PC-3 (cell line): ENCODE results near the gene DUSP22. TPM values are rescaled to one million over a fixed set of nuclear protein-coding genes. Genes with fewer than 3 reads are reported as not detected.

ENCODE experiments used
- ATAC-seq: fragments of 200-7000 bp; cut with Tn5 transposase; 2 replicates; pipeline ENCODE4 v1.9.1; 2020; ENCODE audit warnings: mild to moderate bottlenecking, moderate library complexity
- BruUV-seq: library from RNA; stranded (reverse); fragments of 400-500 nt; replicated peaks from 2 replicates; lab custom pipeline; 2021; lab: Mats Ljungman, UMichigan
- CTCF ChIA-PET: fragments of 300-600 bp; sonication (Branson Sonifier 250); formaldehyde crosslinking; loops from one replicate; lab custom pipeline; 2022; ENCODE audit warnings: antibody characterized with exemption; lab: Charles Lee
- POLR2A ChIA-PET: fragments of 300-600 bp; sonication (Branson Sonifier 250); formaldehyde crosslinking; loops from one replicate; lab custom pipeline; 2022; ENCODE audit warnings: antibody characterized with exemption; ENCODE audit not compliant: unreplicated experiment; lab: Charles Lee
- DNase-seq: peaks from one replicate; pipeline ENCODE4 v3.0.0-alpha.2; 2015
- H2AFZ ChIP-seq: fragments of 300-600 bp; sonication (generic); 2 replicates; pipeline ENCODE4 v1.6.0; 2016; ENCODE audit warnings: antibody characterized with exemption, low read length
- H3F3A ChIP-seq: fragments of 300-600 bp; sonication (generic); one replicate; pipeline ENCODE4 v1.6.0; 2017; ENCODE audit warnings: antibody characterized with exemption, low read length, control low read depth, mild to moderate bottlenecking; ENCODE audit not compliant: unreplicated experiment
- H3K27ac ChIP-seq: fragments of 300-600 bp; sonication (generic); 2 replicates; pipeline ENCODE4 v1.5.1; 2016; ENCODE audit warnings: mild to moderate bottlenecking, low read length
- H3K27me3 ChIP-seq: fragments of 300-600 bp; sonication (generic); 2 replicates; pipeline ENCODE4 v1.6.1; 2016; ENCODE audit warnings: low read length, mixed read lengths
- H3K36me3 ChIP-seq: fragments of 300-600 bp; sonication (generic); 2 replicates; pipeline ENCODE4 v1.6.1; 2016; ENCODE audit warnings: low read depth, mixed run types, low read length, mixed read lengths
- H3K4me1 ChIP-seq: fragments of 300-600 bp; sonication (generic); 2 replicates; pipeline ENCODE4 v1.5.1; 2016; ENCODE audit warnings: low read length; ENCODE audit not compliant: insufficient read depth
- H3K4me2 ChIP-seq: fragments of 300-600 bp; sonication (generic); 2 replicates; pipeline ENCODE4 v1.6.0; 2016; ENCODE audit warnings: low read length
- H3K4me3 ChIP-seq: fragments of 300-600 bp; sonication (generic); 2 replicates; pipeline ENCODE4 v1.5.1; 2016; ENCODE audit warnings: mild to moderate bottlenecking, low read length, mixed read lengths
- H3K79me2 ChIP-seq: fragments of 300-600 bp; sonication (generic); 2 replicates; pipeline ENCODE4 v1.6.1; 2017; ENCODE audit warnings: low read length, mixed read lengths
- H3K9ac ChIP-seq: fragments of 300-600 bp; sonication (generic); 2 replicates; pipeline ENCODE4 v1.6.0; 2016; ENCODE audit warnings: mild to moderate bottlenecking, low read length
- H3K9me2 ChIP-seq: fragments of 300-600 bp; sonication (generic); replicated peaks from 2 replicates; pipeline ENCODE4 v1.6.1; 2016; ENCODE audit warnings: mixed run types, low read length, mixed read lengths
- H3K9me3 ChIP-seq: fragments of 300-600 bp; sonication (generic); 2 replicates; pipeline ENCODE4 v1.6.1; 2016; ENCODE audit warnings: low read length, mixed read lengths
- H4K20me1 ChIP-seq: fragments of 300-600 bp; sonication (generic); 2 replicates; pipeline ENCODE4 v1.6.1; 2016; ENCODE audit warnings: low read length, mixed read lengths
- EZH2 ChIP-seq: fragments of 300-600 bp; sonication (generic); IDR thresholded peaks from one replicate; pipeline ENCODE4 v1.6.1; 2017; ENCODE audit warnings: antibody characterized with exemption, mild to moderate bottlenecking, low read length; ENCODE audit not compliant: unreplicated experiment
- EZH2phosphoT487 ChIP-seq: fragments of 300-600 bp; sonication (generic); IDR thresholded peaks from 2 replicates; pipeline ENCODE4 v1.6.1; 2018; ENCODE audit warnings: mild to moderate bottlenecking, antibody characterized with exemption, low read length, borderline replicate concordance
- intact Hi-C: fragments of 100-400 bp; cut with micrococcal nuclease; formaldehyde crosslinking; loops from 2 replicates; pipeline ENCODE4 v1.9.0; 2023
- total RNA-seq: library from RNA; depleted of rRNA; stranded (reverse); fragments of >200 nt; gene quantifications from 2 replicates; pipeline ENCODE4 v1.2.3, GENCODE V29; 2014
- TF ChIP-seq, protein P1 (sequence below): fragments of 300-600 bp; sonication (generic); conservative IDR thresholded peaks from 2 replicates; pipeline ENCODE4 v1.5.1; 2017; ENCODE audit warnings: antibody characterized with exemption, low read depth, mild to moderate bottlenecking, low read length

DUSP22 gene
- total RNA-seq, 1 experiment from 2014 or later = 37.8 TPM

- H2AFZ ChIP-seq = no peak overlapping the region
- H3K9me2 ChIP-seq = no peaks in the 10 kb centered on the region
- CTCF ChIA-PET = no interaction called here
- POLR2A ChIA-PET = no interaction called here
- peaks cover 18% of the 10 kb centered on the region; the same call in 1 of the 2 replicates for H3K27me3 ChIP-seq
- H3F3A ChIP-seq = no peaks in the 10 kb centered on the region
- no peaks in the 10 kb centered on the region for H3K36me3 ChIP-seq
- TF ChIP-seq EZH2phosphoT487 = no peak
- TF ChIP-seq, protein P1, sequence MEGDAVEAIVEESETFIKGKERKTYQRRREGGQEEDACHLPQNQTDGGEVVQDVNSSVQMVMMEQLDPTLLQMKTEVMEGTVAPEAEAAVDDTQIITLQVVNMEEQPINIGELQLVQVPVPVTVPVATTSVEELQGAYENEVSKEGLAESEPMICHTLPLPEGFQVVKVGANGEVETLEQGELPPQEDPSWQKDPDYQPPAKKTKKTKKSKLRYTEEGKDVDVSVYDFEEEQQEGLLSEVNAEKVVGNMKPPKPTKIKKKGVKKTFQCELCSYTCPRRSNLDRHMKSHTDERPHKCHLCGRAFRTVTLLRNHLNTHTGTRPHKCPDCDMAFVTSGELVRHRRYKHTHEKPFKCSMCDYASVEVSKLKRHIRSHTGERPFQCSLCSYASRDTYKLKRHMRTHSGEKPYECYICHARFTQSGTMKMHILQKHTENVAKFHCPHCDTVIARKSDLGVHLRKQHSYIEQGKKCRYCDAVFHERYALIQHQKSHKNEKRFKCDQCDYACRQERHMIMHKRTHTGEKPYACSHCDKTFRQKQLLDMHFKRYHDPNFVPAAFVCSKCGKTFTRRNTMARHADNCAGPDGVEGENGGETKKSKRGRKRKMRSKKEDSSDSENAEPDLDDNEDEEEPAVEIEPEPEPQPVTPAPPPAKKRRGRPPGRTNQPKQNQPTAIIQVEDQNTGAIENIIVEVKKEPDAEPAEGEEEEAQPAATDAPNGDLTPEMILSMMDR = no peak
- no peak overlapping the region for H3K27ac ChIP-seq
- no TSS peak for BruUV-seq
- no peak overlapping the region for H3K9ac ChIP-seq
- no peaks in the 10 kb centered on the region; the same call in 1 of the 2 replicates for H3K9me3 ChIP-seq
- H3K4me2 ChIP-seq = no peak overlapping the region
- H4K20me1 ChIP-seq = no peaks in the 10 kb centered on the region
- intact Hi-C loops = no loop called here
- ATAC-seq (no peak), DNase-seq (no peak)
- H3K4me3 ChIP-seq = no peak overlapping the region
- H3K79me2 ChIP-seq = no peaks in the 10 kb centered on the region
- H3K4me1 ChIP-seq = no peaks in the 10 kb centered on the region
Measured at GRCh38 chr6:277746-278145, 14.5 kb upstream of the DUSP22 start.

DNA sequence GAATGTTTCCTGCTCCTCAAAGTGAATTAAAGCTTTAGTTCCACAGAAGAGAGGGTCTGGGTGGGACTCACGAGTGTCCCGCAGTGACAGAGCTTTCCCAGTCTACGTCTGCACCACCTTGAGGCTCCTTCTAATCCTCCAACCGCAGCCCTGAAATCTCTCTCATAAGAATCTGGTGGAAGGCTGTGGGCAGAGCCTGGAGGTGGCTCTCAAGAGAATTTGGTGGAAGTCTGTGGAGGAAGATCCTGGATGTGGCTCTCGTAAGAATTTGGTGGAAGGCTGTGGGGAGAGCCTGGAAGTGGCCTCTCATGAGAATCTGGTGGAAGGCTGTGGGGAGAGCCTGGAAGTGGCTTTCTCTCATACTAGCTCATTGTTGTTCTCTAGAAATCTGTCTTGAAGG lies 13.8 kb upstream of the DUSP22 start:
- no peaks in the 10 kb centered on the region for H4K20me1 ChIP-seq
- intact Hi-C loops = no loop called here
- no peaks in the 10 kb centered on the region for H3K9me2 ChIP-seq
- no peak for TF ChIP-seq EZH2
- no peak for TF ChIP-seq EZH2phosphoT487
- TF ChIP-seq, protein P1 = no peak
- no peaks in the 10 kb centered on the region for H3K79me2 ChIP-seq
- CTCF ChIA-PET = no interaction called here
- no TSS peak for BruUV-seq
- no peaks in the 10 kb centered on the region; the same call in 1 of the 2 replicates for H3K9me3 ChIP-seq
- POLR2A ChIA-PET = no interaction called here
- no peak for ATAC-seq
- no peak overlapping the region for H3K4me2 ChIP-seq
- peaks cover 24% of the 10 kb centered on the region; the same call in 1 of the 2 replicates for H3K27me3 ChIP-seq
- no peaks in the 10 kb centered on the region for H3K4me1 ChIP-seq
- DNase-seq = no peak
- H3K36me3 ChIP-seq = no peaks in the 10 kb centered on the region
- no peak overlapping the region for H2AFZ ChIP-seq
- H3K27ac ChIP-seq = no peak overlapping the region
- H3F3A ChIP-seq = no peaks in the 10 kb centered on the region
- no peak overlapping the region for H3K9ac ChIP-seq
- no peak overlapping the region for H3K4me3 ChIP-seq

DNA sequence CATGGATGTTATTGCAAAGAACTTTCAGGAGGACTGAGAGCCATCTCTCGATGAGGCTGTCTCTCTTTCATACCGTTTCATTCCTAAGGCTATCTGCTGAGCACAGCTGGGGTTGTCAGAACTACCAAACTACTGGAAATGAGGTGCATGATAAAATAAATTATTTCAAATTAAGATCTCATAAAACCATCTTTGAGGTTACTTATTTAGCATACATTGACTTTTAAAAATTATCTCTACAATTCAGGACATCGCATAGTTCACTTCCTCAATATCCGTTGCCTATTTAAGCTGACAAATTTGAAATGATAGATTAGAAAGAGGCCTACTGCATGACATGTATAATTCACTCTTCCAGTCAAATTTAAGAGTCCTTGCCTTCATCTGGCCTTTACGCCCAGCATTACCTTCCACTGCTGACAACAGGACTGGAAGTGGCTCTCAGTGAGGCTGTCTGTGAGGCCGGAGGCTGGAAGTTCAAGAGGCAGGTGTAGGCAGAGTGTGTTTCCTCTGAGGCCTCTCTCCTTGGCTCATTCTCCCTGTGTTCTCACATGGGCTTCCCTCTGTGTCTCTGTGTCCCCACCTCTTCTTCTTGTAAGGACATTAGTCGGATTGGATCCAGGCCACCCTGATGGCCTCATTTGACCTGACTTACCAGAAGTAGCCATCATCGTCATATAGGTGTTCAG lies 12.8 kb upstream of the DUSP22 start:
- Histone ChIP-seq H3K9me3 (no peaks in the 10 kb centered on the region; the same call in 1 of the 2 replicates), H3F3A (no peaks in the 10 kb centered on the region), H4K20me1 (no peaks in the 10 kb centered on the region), H3K4me1 (no peaks in the 10 kb centered on the region), H3K4me3 (no peak overlapping the region), H3K27ac (no peak overlapping the region), H3K79me2 (no peaks in the 10 kb centered on the region), H3K27me3 (peaks cover 24% of the 10 kb centered on the region; the same call in 1 of the 2 replicates), H3K9me2 (no peaks in the 10 kb centered on the region), H3K4me2 (no peak overlapping the region), H2AFZ (no peak overlapping the region), H3K36me3 (no peaks in the 10 kb centered on the region), H3K9ac (no peak overlapping the region)
- BruUV-seq = no TSS peak
- ChIA-PET CTCF (no interaction called here), POLR2A (no interaction called here)
- TF ChIP-seq EZH2phosphoT487 (no peak), EZH2 (no peak)
- TF ChIP-seq, protein P1 = no peak
- no peak for ATAC-seq
- DNase-seq = no peak
- intact Hi-C loops = no loop called here
